HCT116 (cell line): ENCODE measurements around the gene GRB10. TPM values are rescaled to one million over a fixed set of nuclear protein-coding genes. Genes with fewer than 3 reads are reported as not detected.

Source experiments
- ATAC-seq: fragments of 200-7000 bp; cut with Tn5 transposase; 2 replicates; pipeline ENCODE4 v1.9.1; 2020; ENCODE audit warnings: mild to moderate bottlenecking, moderate library complexity
- BruUV-seq: library from RNA; stranded (reverse); fragments of 400-500 nt; replicated peaks from 2 replicates; lab custom pipeline; 2021; lab: Mats Ljungman, UMichigan
- CTCF ChIA-PET: fragments of 300-600 bp; sonication (Branson Sonifier 250); formaldehyde crosslinking; loops from one replicate; lab custom pipeline; 2021; ENCODE audit warnings: antibody characterized with exemption; lab: Charles Lee
- POLR2A ChIA-PET: fragments of 300-600, 350-600 bp; sonication (Branson Sonifier 250); formaldehyde crosslinking; loops from one replicate; lab custom pipeline; 2021; ENCODE audit warnings: antibody characterized with exemption; lab: Charles Lee
- RAD21 ChIA-PET, 2 experiments: fragments of 300-600 bp; sonication (Branson Sonifier 250); formaldehyde crosslinking; loops; one replicate each; lab custom pipeline; 2023; ENCODE audit warnings: low total read pairs in 2 of 2; ENCODE audit not compliant: uncharacterized antibody in 2 of 2, unreplicated experiment in 2 of 2, low non-redundant PET in 1 of 2; lab: Charles Lee
- DNase-seq: peaks from one replicate; pipeline ENCODE4 v3.0.0-alpha.2; 2010; ENCODE audit warnings: low read depth, low spot score
- H2AFZ ChIP-seq: fragments of 200-600 bp; shearing (Covaris generic), sonication (generic); 2 replicates; pipeline ENCODE4 v1.6.1; 2017; ENCODE audit warnings: low read depth, mixed run types, mixed read lengths, antibody characterized with exemption, low read length; ENCODE audit not compliant: poor library complexity, severe bottlenecking
- H3K27ac ChIP-seq: 2 replicates; pipeline ENCODE4 v1.5.1; 2012; ENCODE audit warnings: low read depth, low read length
- H3K27me3 ChIP-seq: fragments of 200-600 bp; sonication (generic); 2 replicates; pipeline ENCODE4 v1.6.1; 2016; ENCODE audit warnings: mixed run types, low read length, mixed read lengths; ENCODE audit not compliant: insufficient read depth
- H3K36me3 ChIP-seq, 2 experiments: fragments of 200-500 bp in 1 of 2; fragments of 200-600 bp in 1 of 2; sonication (Bioruptor generic) in 1 of 2; sonication (generic) in 1 of 2; 2 replicates each; pipeline versions ENCODE4 v1.5.1 to v1.6.1; 2014 to 2016; ENCODE audit warnings: low read length in 2 of 2, inconsistent platforms in 1 of 2, mixed read lengths in 1 of 2, mixed run types in 1 of 2; ENCODE audit not compliant: insufficient read depth in 2 of 2, control insufficient read depth in 1 of 2
- H3K4me1 ChIP-seq, 2 experiments: fragments of 200-600 bp in 1 of 2; sonication (generic) in 1 of 2; 2 replicates each; pipeline versions ENCODE4 v1.5.1 to v1.6.1; 2012 to 2017; ENCODE audit warnings: low read length in 2 of 2, inconsistent platforms in 1 of 2, mild to moderate bottlenecking in 1 of 2, mixed read lengths in 1 of 2, mixed run types in 1 of 2, moderate library complexity in 1 of 2; ENCODE audit not compliant: insufficient read depth in 2 of 2, control insufficient read depth in 1 of 2
- H3K4me2 ChIP-seq: fragments of 200-600 bp; sonication (generic); 2 replicates; pipeline ENCODE4 v1.6.1; 2017; ENCODE audit warnings: mixed run types, low read length, mixed read lengths
- H3K4me3 ChIP-seq, 2 experiments: fragments of 200-600 bp in 1 of 2; sonication (generic) in 1 of 2; replicated peaks in 1 of 2; 2 replicates each; pipeline ENCODE4 v1.5.1; 2011 to 2016; ENCODE audit warnings: low read length in 2 of 2, control low read depth in 1 of 2, low read depth in 1 of 2, mild to moderate bottlenecking in 1 of 2, mixed read lengths in 1 of 2, mixed run types in 1 of 2
- H3K79me2 ChIP-seq: fragments of 200-600 bp; sonication (generic); 2 replicates; pipeline ENCODE4 v1.6.1; 2017; ENCODE audit warnings: mild to moderate bottlenecking, mixed run types, low read length, moderate library complexity, mixed read lengths; ENCODE audit not compliant: insufficient read depth
- H3K9ac ChIP-seq: fragments of 200-600 bp; sonication (generic); 2 replicates; pipeline ENCODE4 v1.6.1; 2016; ENCODE audit warnings: low read length, mixed read lengths
- H3K9me2 ChIP-seq: fragments of 200-600 bp; sonication (generic), shearing (Covaris generic); 2 replicates; pipeline ENCODE4 v1.6.1; 2017; ENCODE audit warnings: mixed run types, mild to moderate bottlenecking, moderate library complexity; ENCODE audit not compliant: insufficient read depth
- H3K9me3 ChIP-seq, 2 experiments: fragments of 200-500 bp in 1 of 2; fragments of 200-600 bp in 1 of 2; sonication (Bioruptor generic) in 1 of 2; sonication (generic) in 1 of 2; 2 replicates each; pipeline ENCODE4 v1.6.1; 2014 to 2017; ENCODE audit warnings: low read length in 2 of 2, mixed read lengths in 2 of 2, inconsistent platforms in 1 of 2, low read depth in 1 of 2, mild to moderate bottlenecking in 1 of 2, mixed run types in 1 of 2, moderate library complexity in 1 of 2; ENCODE audit not compliant: control insufficient read depth in 1 of 2, insufficient read depth in 1 of 2
- H4K20me1 ChIP-seq: fragments of 200-600 bp; sonication (generic), shearing (Covaris generic); 2 replicates; pipeline ENCODE4 v1.6.1; 2017; ENCODE audit warnings: mixed run types, mild to moderate bottlenecking, moderate library complexity; ENCODE audit not compliant: insufficient read depth
- CBX3 ChIP-seq: IDR thresholded peaks from 2 replicates; pipeline ENCODE4 v1.6.1; 2012; ENCODE audit warnings: low read depth
- EZH2 ChIP-seq: fragments of 200-600 bp; sonication (generic); IDR thresholded peaks from 2 replicates; pipeline ENCODE4 v1.6.1; 2017; ENCODE audit warnings: antibody characterized with exemption, mixed run types
- JUND ChIP-seq: IDR thresholded peaks from 2 replicates; pipeline ENCODE4 v1.6.1; 2012
- POLR2A ChIP-seq: IDR thresholded peaks from 2 replicates; pipeline ENCODE4 v1.7.0; 2011; ENCODE audit warnings: borderline replicate concordance; ENCODE audit not compliant: insufficient read depth, insufficient read length; ENCODE audit errors: extremely low read depth
- REST ChIP-seq: IDR thresholded peaks from 2 replicates; pipeline ENCODE4 v1.6.1; 2012; ENCODE audit warnings: low read depth
- SRF ChIP-seq: IDR thresholded peaks from 2 replicates; pipeline ENCODE4 v1.6.1; 2012; ENCODE audit warnings: low read depth
- YY1 ChIP-seq: IDR thresholded peaks from 2 replicates; pipeline ENCODE4 v1.6.1; 2011; ENCODE audit warnings: low read length, low read depth, moderate library complexity, mild to moderate bottlenecking; ENCODE audit not compliant: insufficient replicate concordance; ENCODE audit errors: extremely low read depth
- ZFX ChIP-seq: fragments of 450-650 bp; IDR thresholded peaks from 2 replicates; pipeline ENCODE4 v1.6.1; 2017
- ZNF274 ChIP-seq: fragments of 200-500 bp; sonication (Bioruptor generic); IDR thresholded peaks from 2 replicates; pipeline ENCODE4 v1.6.1; 2014; ENCODE audit warnings: mild to moderate bottlenecking, low read depth, low read length, inconsistent platforms
- intact Hi-C: fragments of 100-400 bp; cut with micrococcal nuclease; formaldehyde crosslinking; loops from 2 replicates; pipeline ENCODE4 v1.10.0; 2022
- total RNA-seq: library from RNA; stranded (reverse); gene quantifications from one replicate; pipeline ENCODE4 v1.2.1, GENCODE V29; 2021; ENCODE audit not compliant: unreplicated experiment
- TF ChIP-seq, protein P1 (sequence below), 3 experiments: fragments of 200-600 bp in 1 of 3; sonication (generic) in 1 of 3; IDR thresholded peaks in 2 of 3; conservative IDR thresholded peaks in 1 of 3; 2 replicates each; pipeline ENCODE4 v1.5.1; 2012 to 2017; ENCODE audit warnings: low read depth in 2 of 3, low read length in 2 of 3, antibody characterized with exemption in 1 of 3, borderline replicate concordance in 1 of 3, control low read depth in 1 of 3, mild to moderate bottlenecking in 1 of 3, mixed read lengths in 1 of 3, mixed run types in 1 of 3, moderate library complexity in 1 of 3; ENCODE audit not compliant: insufficient read depth in 1 of 3
- TF ChIP-seq, protein P2 (sequence below): IDR thresholded peaks from 2 replicates; pipeline ENCODE4 v1.6.1; 2012
- TF ChIP-seq, protein P3 (sequence below): IDR thresholded peaks from 2 replicates; pipeline ENCODE4 v1.6.1; 2011; ENCODE audit warnings: mild to moderate bottlenecking, low read length, moderate library complexity; ENCODE audit not compliant: insufficient replicate concordance; ENCODE audit errors: extremely low read depth

Gene GRB10
- total RNA-seq, 1 experiment from 2014 or later = 37.3 TPM

DNA sequence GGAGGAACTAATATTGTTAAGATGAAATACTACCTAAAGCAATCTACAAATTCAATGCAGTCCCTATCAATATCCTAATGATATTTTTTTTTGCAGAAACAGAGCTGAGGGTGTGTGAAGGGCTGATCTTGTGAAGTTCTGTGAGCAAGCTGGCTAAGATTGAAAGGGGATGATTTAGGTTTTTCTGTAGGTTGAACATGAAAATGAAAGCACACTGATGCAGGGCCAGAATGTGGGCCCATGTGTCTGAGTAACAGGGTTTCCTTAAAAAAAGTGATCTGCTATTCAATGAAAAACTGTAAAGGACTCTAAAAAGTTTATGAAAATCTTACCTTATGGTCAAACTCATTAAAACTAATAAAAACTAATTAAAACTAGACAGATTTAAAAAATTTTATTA, 47.4 kb downstream of the GRB10 start:
- Histone ChIP-seq H3K36me3 (no peaks in the 10 kb centered on the region; a peak in 1 of 4 replicates), H3K27ac (no peak overlapping the region), H3K27me3 (no peaks in the 10 kb centered on the region), H3K79me2 (no peaks in the 10 kb centered on the region), H3K4me2 (no peak overlapping the region), H4K20me1 (no peaks in the 10 kb centered on the region), H3K9me2 (no peaks in the 10 kb centered on the region), H3K4me1 (no peaks in the 10 kb centered on the region), H3K4me3 (no peak overlapping the region), H3K9ac (no peak overlapping the region), H3K9me3 (no peaks in the 10 kb centered on the region), H2AFZ (no peak overlapping the region)
- no peak for DNase-seq
- no peak for TF ChIP-seq ZFX
- TF ChIP-seq, protein P1, sequence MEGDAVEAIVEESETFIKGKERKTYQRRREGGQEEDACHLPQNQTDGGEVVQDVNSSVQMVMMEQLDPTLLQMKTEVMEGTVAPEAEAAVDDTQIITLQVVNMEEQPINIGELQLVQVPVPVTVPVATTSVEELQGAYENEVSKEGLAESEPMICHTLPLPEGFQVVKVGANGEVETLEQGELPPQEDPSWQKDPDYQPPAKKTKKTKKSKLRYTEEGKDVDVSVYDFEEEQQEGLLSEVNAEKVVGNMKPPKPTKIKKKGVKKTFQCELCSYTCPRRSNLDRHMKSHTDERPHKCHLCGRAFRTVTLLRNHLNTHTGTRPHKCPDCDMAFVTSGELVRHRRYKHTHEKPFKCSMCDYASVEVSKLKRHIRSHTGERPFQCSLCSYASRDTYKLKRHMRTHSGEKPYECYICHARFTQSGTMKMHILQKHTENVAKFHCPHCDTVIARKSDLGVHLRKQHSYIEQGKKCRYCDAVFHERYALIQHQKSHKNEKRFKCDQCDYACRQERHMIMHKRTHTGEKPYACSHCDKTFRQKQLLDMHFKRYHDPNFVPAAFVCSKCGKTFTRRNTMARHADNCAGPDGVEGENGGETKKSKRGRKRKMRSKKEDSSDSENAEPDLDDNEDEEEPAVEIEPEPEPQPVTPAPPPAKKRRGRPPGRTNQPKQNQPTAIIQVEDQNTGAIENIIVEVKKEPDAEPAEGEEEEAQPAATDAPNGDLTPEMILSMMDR (IDR thresholded peaks at IDR 0.05 in 2 of 3, conservative IDR thresholded peaks at IDR 0.05 in 1 of 3; ENCODE audit: borderline replicate concordance in 1 of 3, insufficient read depth in 1 of 3, low read depth in 2 of 3, low read length in 2 of 3) = no peak
- no peak for TF ChIP-seq EZH2
- no peak for TF ChIP-seq CBX3
- TF ChIP-seq POLR2A = no peak
- TF ChIP-seq, protein P2, sequence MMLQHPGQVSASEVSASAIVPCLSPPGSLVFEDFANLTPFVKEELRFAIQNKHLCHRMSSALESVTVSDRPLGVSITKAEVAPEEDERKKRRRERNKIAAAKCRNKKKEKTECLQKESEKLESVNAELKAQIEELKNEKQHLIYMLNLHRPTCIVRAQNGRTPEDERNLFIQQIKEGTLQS = no peak
- TF ChIP-seq SRF = no peak
- TF ChIP-seq, protein P3, sequence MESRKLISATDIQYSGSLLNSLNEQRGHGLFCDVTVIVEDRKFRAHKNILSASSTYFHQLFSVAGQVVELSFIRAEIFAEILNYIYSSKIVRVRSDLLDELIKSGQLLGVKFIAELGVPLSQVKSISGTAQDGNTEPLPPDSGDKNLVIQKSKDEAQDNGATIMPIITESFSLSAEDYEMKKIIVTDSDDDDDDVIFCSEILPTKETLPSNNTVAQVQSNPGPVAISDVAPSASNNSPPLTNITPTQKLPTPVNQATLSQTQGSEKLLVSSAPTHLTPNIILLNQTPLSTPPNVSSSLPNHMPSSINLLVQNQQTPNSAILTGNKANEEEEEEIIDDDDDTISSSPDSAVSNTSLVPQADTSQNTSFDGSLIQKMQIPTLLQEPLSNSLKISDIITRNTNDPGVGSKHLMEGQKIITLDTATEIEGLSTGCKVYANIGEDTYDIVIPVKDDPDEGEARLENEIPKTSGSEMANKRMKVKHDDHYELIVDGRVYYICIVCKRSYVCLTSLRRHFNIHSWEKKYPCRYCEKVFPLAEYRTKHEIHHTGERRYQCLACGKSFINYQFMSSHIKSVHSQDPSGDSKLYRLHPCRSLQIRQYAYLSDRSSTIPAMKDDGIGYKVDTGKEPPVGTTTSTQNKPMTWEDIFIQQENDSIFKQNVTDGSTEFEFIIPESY = no peak
- no peak for TF ChIP-seq YY1
- TF ChIP-seq JUND = no peak
- TF ChIP-seq ZNF274 = no peak
- no peak for TF ChIP-seq REST
- ChIA-PET CTCF (no interaction called here), RAD21 (no interaction called here), POLR2A (no interaction called here)
- ATAC-seq = no peak
- intact Hi-C loops = no loop called here
- no TSS peak for BruUV-seq
